Stimulated activated CD4-positive, alpha-beta T cell treated with anti-CD3 and anti-CD28 coated beads, Interleukin-1b, Interleukin-23, amount 100 ng/mL, for 48 hours (primary cell): Measurements from ENCODE around the gene GCA.

ENCODE experiments used
- DNase-seq: peaks from one replicate; pipeline ENCODE4 v3.0.0-alpha.2; 2020

GCA gene

GRCh38 chr2:162328424-162329157 lies 15.3 kb upstream of the GCA start:
- DNase-seq = no peak

DNA sequence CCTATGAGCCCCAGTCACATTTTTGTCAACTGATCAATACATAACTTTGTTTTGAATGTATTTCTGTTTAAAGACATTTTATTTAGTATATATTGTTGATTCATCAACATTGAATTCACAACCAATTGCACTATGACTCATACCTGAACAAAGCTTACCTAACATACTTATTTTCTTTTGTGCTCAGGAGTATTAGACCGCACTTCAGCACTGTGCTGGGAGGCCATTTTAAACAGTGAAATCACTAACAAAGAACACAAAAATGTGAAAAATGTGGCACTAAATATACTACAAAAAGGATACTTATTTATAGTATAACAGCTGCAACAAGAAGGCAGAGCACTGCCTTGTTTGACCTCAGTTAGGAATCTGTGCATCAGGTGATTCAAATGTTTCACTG lies 13.1 kb upstream of the GCA start:
- DNase-seq = no peak

DNA sequence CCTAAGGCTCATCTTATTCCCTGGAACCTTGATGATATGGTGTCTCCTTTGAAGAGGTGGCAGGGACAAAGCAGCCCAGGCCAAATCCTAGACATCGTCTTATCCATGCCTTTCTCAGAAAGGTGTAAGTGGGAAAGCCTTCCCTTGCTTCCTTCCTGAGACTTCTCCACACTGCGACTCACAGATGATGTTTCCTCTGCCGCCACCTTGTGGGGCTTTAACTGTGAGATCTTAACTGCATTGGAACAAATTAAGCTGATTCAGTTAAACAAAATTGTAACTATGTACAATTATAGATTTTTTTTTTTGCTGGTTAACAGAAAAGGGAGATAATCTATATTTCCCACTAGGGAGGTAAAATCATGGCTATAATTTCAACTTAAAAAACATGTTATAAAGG lies 10.0 kb upstream of the GCA start:
- DNase-seq = no peak

DNA sequence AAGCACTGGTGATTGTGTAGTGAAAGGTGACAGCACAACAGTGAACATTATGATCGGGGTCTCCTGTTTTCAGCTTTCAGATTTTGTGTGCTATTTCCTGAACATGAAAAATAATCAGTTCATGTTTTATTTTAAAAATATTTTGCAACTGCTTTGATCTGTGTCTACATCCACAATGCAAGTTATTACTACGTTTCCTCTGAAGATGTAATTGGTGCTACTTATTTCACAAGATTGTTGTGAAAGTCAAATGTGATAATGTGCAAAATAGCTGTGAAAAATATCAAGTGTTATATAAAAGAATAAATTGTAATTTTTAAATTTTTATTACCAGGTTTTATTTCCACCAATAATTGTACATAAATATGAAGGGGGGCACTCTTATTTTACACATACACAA lies 6.1 kb upstream of the GCA start:
- DNase-seq = no peak

DNA sequence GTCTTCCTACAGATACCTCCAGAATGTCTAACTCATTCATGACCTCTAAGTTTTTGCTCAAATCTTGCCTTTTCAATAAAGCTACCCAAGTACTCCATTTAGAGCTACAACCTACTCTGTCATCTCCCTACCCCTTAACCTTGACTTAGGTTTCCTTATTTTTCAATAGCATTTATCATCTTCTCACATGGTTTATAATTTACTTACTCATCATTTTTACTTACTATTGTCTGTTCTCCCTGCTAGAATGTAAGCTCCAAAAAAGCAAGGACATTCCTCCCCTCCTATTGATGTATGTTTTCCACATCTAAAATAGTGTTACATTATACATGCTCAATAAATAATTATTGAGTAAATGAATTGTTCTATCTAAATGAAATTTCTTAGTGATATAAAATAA lies 3.1 kb upstream of the GCA start:
- DNase-seq = no peak

DNA sequence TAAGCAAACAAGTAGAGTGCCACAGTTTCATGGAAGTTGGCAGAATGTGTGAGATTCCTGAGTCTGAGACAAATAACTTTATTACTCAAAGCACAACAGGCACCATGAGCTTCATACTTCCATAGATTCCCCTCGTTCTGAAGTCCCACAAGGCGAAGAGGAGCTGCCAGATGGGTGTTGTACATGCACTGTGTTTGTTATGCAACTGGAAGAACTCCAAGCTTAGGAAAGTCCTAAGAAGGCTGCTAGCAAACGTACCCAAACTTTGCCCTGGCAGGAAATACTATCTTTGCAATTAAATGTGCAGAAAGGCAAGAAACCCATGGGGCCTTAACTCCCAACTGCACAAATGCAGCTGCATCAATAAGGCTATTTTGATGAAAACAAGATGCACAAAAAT lies 1.6 kb upstream of the GCA start:
- DNase-seq = no peak

DNA sequence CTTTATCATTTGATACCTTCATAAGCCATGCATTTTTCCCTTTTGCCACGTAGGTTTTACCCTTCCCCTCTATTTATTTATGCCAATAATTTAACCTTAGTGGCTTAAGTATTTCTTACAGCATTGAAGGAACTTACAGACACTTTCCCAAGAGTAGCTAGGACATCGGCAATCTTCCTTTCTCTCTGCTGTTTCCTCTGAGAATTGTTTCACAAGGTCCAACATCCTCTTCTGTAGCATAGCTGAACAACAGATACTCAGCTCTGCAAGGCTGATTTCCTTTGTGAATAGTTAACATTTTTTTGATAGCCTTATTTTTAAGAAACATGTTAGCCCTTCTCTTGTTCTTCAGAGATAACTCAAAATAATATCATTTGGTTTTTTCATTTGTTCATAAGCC lies 1.1 kb upstream of the GCA start:
- DNase-seq = no peak

DNA sequence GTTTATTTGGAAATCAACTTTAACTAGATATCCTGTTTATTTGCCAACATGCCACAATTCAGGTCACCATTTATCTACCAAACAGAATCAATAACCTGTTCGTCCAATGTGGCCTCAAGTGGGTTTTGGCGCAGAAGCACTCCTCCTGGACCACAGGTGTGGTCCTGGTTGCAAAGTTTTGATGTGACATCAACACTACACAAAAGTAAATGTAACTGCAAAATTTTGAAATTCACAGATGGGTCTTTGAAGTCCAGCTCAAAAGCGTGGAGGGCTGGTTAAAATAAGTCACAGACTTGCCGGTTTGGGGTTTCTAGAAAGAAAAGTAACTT lies 474 bp upstream of the GCA start:
- DNase-seq = no peak

DNA sequence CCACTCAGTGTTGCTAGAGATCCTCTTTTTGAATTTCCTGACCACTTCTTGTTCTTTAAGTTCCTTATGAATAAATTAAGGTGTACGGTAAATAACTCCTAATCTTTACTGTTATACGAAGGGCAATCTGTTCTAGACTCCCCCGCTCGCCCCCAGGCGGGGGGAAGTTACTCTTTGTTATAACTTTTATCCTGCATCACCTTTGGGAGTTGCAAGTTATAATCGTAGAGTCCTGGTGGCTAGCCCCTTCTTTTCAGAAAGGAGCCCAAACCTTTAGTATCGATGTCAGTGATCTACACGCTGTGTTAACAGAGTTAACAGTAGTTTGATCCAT lies 652 bp downstream of the GCA start:
- peak; percentile 3 for DNase-seq

DNA sequence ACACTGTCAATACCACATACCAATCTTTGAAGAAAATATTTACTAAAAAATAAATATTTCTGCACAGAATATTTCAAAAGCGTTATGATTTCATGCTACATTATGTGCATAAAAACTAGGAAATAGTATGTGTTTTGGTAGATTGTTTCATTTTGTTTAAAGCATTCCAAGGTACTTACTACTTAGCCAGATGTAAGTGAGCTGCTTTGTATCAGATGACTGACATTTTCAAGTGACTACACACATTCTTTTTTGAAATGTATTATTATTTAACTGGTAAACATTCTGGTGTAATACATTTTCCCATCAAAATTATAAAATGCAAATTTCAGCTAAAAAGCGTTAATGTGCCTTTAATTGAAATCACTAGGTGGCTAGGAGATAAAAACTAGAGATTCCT lies 21.5 kb downstream of the GCA start:
- no peak for DNase-seq

DNA sequence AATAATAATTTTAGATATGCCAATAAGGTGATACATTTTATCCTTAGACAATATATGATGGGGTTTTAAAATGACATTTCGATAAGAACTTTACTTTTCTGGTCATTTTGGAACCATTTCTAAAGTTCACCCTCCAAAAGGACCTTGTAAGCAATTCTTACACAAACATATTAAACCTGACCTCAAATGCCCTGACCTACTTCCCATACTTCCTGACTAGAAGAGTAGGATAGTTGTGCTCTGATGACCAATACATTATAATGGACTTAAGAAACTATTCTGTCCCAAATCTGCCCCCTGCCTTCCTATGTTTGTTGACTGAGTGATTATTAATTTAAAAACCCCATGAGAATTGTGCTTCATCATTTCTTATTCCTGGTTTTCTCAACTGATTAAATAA lies 24.6 kb downstream of the GCA start:
- no peak for DNase-seq

GRCh38 chr2:162369551-162369950 lies 25.6 kb downstream of the GCA start:
- no peak for DNase-seq

GRCh38 chr2:162370931-162371330 lies 27.0 kb downstream of the GCA start:
- DNase-seq = no peak

DNA sequence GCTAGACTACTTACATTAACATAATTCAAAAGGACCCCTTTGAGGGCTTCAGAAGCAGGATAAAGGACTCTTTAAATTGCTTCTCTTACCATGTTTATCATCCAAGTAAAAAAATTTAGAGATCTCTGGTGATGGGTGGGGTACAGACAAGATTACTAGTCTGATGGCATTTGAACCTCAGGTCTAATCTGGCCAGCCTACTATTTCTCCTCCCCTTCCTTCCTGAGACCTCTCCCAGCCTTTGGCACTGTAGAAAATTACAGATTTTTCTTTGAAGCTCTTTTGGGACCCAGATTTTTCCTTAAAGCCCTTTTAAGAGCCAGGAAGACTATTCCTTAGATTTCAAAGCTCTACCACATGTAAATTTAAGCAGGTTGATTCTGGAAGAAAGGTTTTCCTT lies 28.9 kb downstream of the GCA start:
- no peak for DNase-seq

DNA sequence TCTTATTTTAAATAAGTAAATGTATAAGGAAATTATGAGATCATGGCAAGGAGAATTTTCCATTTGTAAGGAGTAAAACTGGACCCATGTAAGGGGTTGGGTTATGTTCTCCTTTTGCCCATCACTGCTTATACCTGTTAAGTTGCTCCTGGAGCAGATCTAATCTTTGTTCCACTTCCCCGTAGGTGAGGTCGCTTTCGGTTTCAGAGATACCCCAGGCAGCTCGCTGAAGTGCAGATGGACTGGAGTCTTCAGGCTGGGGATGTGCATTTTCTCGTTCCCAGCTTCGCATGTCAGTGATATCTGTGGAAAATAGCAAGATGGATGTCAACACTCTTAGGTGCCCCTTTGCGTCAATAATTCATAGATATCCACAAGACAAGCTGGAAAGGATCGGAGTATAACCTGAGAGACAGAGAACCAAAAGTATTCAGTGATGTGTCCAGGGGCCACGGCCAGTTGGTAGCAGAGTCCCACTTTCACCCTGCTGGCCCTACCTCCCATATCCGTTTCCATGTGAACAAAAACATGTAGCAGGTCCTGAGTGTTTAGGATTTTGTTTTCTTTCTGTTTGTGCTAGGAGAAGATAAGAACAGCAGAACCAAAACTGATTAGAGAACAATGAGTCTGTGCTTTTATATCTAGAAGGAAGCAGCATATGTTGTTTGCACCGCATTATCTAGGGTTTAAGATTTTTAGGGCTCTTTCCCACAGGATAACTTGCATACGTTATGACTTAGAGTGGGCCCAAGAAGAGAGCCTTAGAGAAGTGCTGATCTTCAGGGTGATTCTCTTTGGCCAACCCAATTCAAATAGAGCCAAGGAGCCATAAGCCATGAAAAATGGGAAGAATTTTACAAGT lies 36.0 kb downstream of the GCA start:
- DNase-seq = no peak

DNA sequence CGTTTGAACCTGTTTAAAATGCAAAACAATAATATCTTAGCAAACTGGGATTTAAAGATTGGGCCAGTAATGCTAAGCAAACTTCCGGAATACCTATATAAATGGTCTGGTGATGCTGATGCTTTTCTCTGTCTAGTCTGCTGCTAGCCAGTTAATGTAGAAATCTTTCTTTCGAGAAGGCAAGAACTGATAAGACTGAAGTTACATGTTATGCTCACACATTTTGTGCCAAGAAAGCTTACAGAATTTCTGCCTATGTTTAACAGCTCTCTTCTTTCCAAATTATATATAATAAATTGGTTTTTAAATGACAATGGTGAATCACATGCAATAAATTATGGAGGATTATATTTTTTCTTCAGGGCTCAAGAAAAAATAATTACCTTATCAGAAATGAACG lies 37.9 kb downstream of the GCA start:
- DNase-seq = no peak

DNA sequence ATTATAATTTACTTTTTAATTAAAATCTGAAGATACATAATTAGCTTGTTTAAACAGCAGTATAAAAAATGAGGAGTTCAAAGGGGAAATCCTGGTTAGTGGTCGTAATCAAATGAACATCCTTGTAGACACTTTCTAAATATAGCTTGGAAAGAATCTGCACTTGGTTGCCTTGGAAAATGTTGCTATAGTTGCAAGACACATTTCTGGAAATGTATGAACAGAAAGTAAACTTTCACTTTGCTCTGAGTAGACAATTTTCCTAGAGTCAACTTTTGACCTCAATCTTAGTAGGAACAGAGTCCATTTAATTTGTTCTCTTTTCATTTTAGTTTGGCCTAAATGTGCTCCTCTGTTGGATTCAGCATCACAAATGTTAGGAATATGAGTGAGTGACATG lies 38.3 kb downstream of the GCA start:
- no peak for DNase-seq

DNA sequence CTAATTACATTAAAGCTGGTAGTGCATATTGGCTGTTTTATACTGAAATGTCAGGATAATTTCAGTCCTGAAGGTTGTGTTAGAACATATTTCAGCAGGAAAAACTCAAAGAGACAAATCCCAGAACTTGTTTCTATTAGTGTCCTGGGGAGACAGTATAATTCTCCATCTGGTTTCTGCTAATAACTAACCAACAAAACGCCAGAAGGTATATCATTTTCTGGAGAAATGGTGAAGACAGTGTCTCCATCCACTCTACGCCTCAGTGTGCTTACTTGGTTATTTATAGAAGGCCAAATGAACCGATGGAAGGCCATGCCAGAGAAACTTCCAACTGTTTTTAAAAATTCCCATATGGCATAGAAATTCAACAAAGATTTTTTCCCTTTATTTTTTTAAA lies 41.6 kb downstream of the GCA start:
- DNase-seq = no peak

DNA sequence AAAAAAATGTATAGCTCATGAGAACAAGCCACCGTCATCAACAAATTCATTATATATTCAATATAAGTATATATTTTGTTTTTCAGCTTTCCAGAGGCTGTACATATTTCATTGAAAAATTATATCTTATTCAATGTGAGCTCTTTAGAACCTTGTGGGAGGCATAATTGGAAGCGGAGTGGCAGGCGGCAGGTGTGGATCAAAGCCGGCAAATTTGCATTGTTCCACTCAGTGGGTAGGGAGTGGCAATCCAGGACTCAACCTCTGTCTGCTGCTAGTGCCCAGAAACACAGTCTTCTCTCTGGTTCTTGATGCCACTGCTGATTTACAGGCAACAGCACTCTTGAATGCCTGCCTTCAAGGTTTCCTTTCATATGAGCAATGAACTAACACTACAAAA lies 46.9 kb downstream of the GCA start:
- no peak for DNase-seq

DNA sequence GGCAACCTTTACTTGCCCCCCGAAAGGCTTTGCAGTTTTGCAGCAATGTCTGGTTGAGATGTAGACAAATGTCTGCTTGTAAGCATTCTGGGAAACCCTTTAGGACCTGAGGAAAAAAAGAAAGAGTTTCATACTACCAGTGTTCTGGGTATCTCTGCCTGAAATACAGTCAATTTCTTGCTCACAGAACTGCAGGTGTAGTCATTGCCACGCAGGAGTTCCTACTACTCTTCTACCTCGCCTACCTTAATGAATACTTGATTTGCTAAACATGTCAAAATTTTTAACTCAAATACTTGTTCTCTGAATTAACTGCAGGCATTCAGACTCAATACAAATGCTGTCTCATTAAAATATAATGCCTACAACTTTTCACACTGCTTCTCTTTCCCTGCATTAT lies 56.4 kb downstream of the GCA start:
- no peak for DNase-seq

GRCh38 chr2:162401871-162402270 lies 57.9 kb downstream of the GCA start:
- no peak for DNase-seq

DNA sequence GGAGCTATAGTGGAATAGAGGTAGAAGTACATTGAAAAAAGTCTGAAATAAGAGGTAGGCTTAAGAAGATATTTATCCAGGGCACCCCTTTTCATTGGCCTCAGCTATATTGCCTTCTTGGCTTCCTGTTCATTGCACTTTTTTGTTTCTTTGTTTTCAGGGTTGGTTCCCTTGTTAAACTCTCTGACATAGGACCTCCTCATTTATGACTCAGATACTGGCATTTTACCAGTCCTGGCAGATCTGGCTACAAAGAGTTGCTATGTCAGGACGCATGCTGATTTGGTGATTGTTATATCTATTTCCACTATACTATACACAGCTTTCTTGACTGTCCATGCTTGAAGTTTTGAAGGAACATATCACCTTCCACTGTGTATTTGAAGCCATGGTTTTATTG lies 60.0 kb downstream of the GCA start:
- no peak for DNase-seq
